H1 (cell line): ENCODE results near the gene ZC3H6. TPM values are rescaled to one million over a fixed set of nuclear protein-coding genes. Genes with fewer than 3 reads are reported as not detected.

Source experiments
- polyA plus RNA-seq, 7 experiments: library from polyadenylated mRNA; depleted of rRNA in 3 of 7; stranded (reverse) in 5 of 7; unstranded in 2 of 7; fragments of >200 nt in 5 of 7; fragments of 200-250 nt in 2 of 7; gene quantifications; 1 replicate in 5 of 7; 2 replicates in 1 of 7; 4 replicates in 1 of 7; pipeline versions ENCODE4 v1.2.1 to v1.2.3, GENCODE V29; 2011 to 2013; ENCODE audit warnings: missing spikeins in 2 of 7, mixed read lengths in 2 of 7
- total RNA-seq: library from RNA; stranded (reverse); fragmentation: NEBNext Ultra II Directional; extraction: Animal tissue kit (Norgen Biotek cat#: 25700); gene quantifications from 2 replicates; pipeline ENCODE4 v1.2.1, GENCODE V29; 2021
- TF ChIP-seq, protein P1 (sequence below): fragments of 300-600 bp; sonication (generic); IDR thresholded peaks from 2 replicates; pipeline ENCODE4 v1.7.1; 2012; ENCODE audit warnings: low read length, moderate library complexity, mild to moderate bottlenecking, inconsistent platforms; ENCODE audit not compliant: insufficient replicate concordance

ZC3H6 gene
- total and polyA plus RNA-seq, 2 of the 8 experiments (the other 6 are each of a cell fraction or from before 2014, with no cell fraction given): 1.4 to 6.9 TPM

DNA sequence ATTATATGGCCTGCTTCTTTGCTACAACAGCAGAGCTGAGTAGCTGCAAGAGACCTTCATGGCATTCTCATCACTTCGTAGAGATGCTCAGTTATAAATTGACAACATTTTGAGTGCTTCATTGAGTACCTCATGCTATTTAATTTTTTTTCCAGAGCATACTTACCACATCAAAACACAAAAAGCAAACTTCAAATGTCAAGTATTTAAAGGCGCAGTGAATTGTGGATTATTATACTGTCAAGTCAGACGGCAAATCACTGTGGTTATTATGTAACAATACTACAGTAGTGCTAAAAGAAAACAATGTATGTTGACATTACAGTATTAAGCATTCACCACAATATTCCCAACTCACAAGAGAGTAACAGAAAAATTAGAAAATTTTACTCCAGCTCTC lies 33.0 kb upstream of the ZC3H6 start (continued):
- TF ChIP-seq, protein P1, sequence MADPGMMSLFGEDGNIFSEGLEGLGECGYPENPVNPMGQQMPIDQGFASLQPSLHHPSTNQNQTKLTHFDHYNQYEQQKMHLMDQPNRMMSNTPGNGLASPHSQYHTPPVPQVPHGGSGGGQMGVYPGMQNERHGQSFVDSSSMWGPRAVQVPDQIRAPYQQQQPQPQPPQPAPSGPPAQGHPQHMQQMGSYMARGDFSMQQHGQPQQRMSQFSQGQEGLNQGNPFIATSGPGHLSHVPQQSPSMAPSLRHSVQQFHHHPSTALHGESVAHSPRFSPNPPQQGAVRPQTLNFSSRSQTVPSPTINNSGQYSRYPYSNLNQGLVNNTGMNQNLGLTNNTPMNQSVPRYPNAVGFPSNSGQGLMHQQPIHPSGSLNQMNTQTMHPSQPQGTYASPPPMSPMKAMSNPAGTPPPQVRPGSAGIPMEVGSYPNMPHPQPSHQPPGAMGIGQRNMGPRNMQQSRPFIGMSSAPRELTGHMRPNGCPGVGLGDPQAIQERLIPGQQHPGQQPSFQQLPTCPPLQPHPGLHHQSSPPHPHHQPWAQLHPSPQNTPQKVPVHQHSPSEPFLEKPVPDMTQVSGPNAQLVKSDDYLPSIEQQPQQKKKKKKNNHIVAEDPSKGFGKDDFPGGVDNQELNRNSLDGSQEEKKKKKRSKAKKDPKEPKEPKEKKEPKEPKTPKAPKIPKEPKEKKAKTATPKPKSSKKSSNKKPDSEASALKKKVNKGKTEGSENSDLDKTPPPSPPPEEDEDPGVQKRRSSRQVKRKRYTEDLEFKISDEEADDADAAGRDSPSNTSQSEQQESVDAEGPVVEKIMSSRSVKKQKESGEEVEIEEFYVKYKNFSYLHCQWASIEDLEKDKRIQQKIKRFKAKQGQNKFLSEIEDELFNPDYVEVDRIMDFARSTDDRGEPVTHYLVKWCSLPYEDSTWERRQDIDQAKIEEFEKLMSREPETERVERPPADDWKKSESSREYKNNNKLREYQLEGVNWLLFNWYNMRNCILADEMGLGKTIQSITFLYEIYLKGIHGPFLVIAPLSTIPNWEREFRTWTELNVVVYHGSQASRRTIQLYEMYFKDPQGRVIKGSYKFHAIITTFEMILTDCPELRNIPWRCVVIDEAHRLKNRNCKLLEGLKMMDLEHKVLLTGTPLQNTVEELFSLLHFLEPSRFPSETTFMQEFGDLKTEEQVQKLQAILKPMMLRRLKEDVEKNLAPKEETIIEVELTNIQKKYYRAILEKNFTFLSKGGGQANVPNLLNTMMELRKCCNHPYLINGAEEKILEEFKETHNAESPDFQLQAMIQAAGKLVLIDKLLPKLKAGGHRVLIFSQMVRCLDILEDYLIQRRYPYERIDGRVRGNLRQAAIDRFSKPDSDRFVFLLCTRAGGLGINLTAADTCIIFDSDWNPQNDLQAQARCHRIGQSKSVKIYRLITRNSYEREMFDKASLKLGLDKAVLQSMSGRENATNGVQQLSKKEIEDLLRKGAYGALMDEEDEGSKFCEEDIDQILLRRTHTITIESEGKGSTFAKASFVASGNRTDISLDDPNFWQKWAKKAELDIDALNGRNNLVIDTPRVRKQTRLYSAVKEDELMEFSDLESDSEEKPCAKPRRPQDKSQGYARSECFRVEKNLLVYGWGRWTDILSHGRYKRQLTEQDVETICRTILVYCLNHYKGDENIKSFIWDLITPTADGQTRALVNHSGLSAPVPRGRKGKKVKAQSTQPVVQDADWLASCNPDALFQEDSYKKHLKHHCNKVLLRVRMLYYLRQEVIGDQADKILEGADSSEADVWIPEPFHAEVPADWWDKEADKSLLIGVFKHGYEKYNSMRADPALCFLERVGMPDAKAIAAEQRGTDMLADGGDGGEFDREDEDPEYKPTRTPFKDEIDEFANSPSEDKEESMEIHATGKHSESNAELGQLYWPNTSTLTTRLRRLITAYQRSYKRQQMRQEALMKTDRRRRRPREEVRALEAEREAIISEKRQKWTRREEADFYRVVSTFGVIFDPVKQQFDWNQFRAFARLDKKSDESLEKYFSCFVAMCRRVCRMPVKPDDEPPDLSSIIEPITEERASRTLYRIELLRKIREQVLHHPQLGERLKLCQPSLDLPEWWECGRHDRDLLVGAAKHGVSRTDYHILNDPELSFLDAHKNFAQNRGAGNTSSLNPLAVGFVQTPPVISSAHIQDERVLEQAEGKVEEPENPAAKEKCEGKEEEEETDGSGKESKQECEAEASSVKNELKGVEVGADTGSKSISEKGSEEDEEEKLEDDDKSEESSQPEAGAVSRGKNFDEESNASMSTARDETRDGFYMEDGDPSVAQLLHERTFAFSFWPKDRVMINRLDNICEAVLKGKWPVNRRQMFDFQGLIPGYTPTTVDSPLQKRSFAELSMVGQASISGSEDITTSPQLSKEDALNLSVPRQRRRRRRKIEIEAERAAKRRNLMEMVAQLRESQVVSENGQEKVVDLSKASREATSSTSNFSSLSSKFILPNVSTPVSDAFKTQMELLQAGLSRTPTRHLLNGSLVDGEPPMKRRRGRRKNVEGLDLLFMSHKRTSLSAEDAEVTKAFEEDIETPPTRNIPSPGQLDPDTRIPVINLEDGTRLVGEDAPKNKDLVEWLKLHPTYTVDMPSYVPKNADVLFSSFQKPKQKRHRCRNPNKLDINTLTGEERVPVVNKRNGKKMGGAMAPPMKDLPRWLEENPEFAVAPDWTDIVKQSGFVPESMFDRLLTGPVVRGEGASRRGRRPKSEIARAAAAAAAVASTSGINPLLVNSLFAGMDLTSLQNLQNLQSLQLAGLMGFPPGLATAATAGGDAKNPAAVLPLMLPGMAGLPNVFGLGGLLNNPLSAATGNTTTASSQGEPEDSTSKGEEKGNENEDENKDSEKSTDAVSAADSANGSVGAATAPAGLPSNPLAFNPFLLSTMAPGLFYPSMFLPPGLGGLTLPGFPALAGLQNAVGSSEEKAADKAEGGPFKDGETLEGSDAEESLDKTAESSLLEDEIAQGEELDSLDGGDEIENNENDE: no peak
